Measurements from ENCODE around the gene TMEM69.

GRCh38 chr1:45713711-45714110, 25.7 kb downstream of the TMEM69 start:
- TF ChIP-seq CTCF (IDR thresholded peaks at IDR 0.05) (no peak), POLR2A (IDR thresholded peaks at IDR 0.05) (no peak)
